PC-3 (cell line): ENCODE measurements around the gene ECHS1. TPM values are rescaled to one million over a fixed set of nuclear protein-coding genes. Genes with fewer than 3 reads are reported as not detected.

ENCODE experiments used
- ATAC-seq: fragments of 200-7000 bp; cut with Tn5 transposase; 2 replicates; pipeline ENCODE4 v1.9.1; 2020; ENCODE audit warnings: mild to moderate bottlenecking, moderate library complexity
- BruUV-seq: library from RNA; stranded (reverse); fragments of 400-500 nt; replicated peaks from 2 replicates; lab custom pipeline; 2021; lab: Mats Ljungman, UMichigan
- CTCF ChIA-PET: fragments of 300-600 bp; sonication (Branson Sonifier 250); formaldehyde crosslinking; loops from one replicate; lab custom pipeline; 2022; ENCODE audit warnings: antibody characterized with exemption; lab: Charles Lee
- POLR2A ChIA-PET: fragments of 300-600 bp; sonication (Branson Sonifier 250); formaldehyde crosslinking; loops from one replicate; lab custom pipeline; 2022; ENCODE audit warnings: antibody characterized with exemption; ENCODE audit not compliant: unreplicated experiment; lab: Charles Lee
- DNase-seq: peaks from one replicate; pipeline ENCODE4 v3.0.0-alpha.2; 2015
- H2AFZ ChIP-seq: fragments of 300-600 bp; sonication (generic); 2 replicates; pipeline ENCODE4 v1.6.0; 2016; ENCODE audit warnings: antibody characterized with exemption, low read length
- H3F3A ChIP-seq: fragments of 300-600 bp; sonication (generic); one replicate; pipeline ENCODE4 v1.6.0; 2017; ENCODE audit warnings: antibody characterized with exemption, low read length, control low read depth, mild to moderate bottlenecking; ENCODE audit not compliant: unreplicated experiment
- H3K27ac ChIP-seq: fragments of 300-600 bp; sonication (generic); 2 replicates; pipeline ENCODE4 v1.5.1; 2016; ENCODE audit warnings: mild to moderate bottlenecking, low read length
- H3K27me3 ChIP-seq: fragments of 300-600 bp; sonication (generic); 2 replicates; pipeline ENCODE4 v1.6.1; 2016; ENCODE audit warnings: low read length, mixed read lengths
- H3K36me3 ChIP-seq: fragments of 300-600 bp; sonication (generic); 2 replicates; pipeline ENCODE4 v1.6.1; 2016; ENCODE audit warnings: low read depth, mixed run types, low read length, mixed read lengths
- H3K4me1 ChIP-seq: fragments of 300-600 bp; sonication (generic); 2 replicates; pipeline ENCODE4 v1.5.1; 2016; ENCODE audit warnings: low read length; ENCODE audit not compliant: insufficient read depth
- H3K4me2 ChIP-seq: fragments of 300-600 bp; sonication (generic); 2 replicates; pipeline ENCODE4 v1.6.0; 2016; ENCODE audit warnings: low read length
- H3K4me3 ChIP-seq: fragments of 300-600 bp; sonication (generic); 2 replicates; pipeline ENCODE4 v1.5.1; 2016; ENCODE audit warnings: mild to moderate bottlenecking, low read length, mixed read lengths
- H3K79me2 ChIP-seq: fragments of 300-600 bp; sonication (generic); 2 replicates; pipeline ENCODE4 v1.6.1; 2017; ENCODE audit warnings: low read length, mixed read lengths
- H3K9ac ChIP-seq: fragments of 300-600 bp; sonication (generic); 2 replicates; pipeline ENCODE4 v1.6.0; 2016; ENCODE audit warnings: mild to moderate bottlenecking, low read length
- H3K9me2 ChIP-seq: fragments of 300-600 bp; sonication (generic); replicated peaks from 2 replicates; pipeline ENCODE4 v1.6.1; 2016; ENCODE audit warnings: mixed run types, low read length, mixed read lengths
- H3K9me3 ChIP-seq: fragments of 300-600 bp; sonication (generic); 2 replicates; pipeline ENCODE4 v1.6.1; 2016; ENCODE audit warnings: low read length, mixed read lengths
- H4K20me1 ChIP-seq: fragments of 300-600 bp; sonication (generic); 2 replicates; pipeline ENCODE4 v1.6.1; 2016; ENCODE audit warnings: low read length, mixed read lengths
- CTCF ChIP-seq: fragments of 300-600 bp; sonication (generic); conservative IDR thresholded peaks from 2 replicates; pipeline ENCODE4 v1.5.1; 2017; ENCODE audit warnings: antibody characterized with exemption, low read depth, mild to moderate bottlenecking, low read length
- EZH2 ChIP-seq: fragments of 300-600 bp; sonication (generic); IDR thresholded peaks from one replicate; pipeline ENCODE4 v1.6.1; 2017; ENCODE audit warnings: antibody characterized with exemption, mild to moderate bottlenecking, low read length; ENCODE audit not compliant: unreplicated experiment
- EZH2phosphoT487 ChIP-seq: fragments of 300-600 bp; sonication (generic); IDR thresholded peaks from 2 replicates; pipeline ENCODE4 v1.6.1; 2018; ENCODE audit warnings: mild to moderate bottlenecking, antibody characterized with exemption, low read length, borderline replicate concordance
- intact Hi-C: fragments of 100-400 bp; cut with micrococcal nuclease; formaldehyde crosslinking; loops from 2 replicates; pipeline ENCODE4 v1.9.0; 2023
- total RNA-seq: library from RNA; depleted of rRNA; stranded (reverse); fragments of >200 nt; gene quantifications from 2 replicates; pipeline ENCODE4 v1.2.3, GENCODE V29; 2014

Gene ECHS1
- total RNA-seq, 1 experiment from 2014 or later, result 120 TPM

DNA sequence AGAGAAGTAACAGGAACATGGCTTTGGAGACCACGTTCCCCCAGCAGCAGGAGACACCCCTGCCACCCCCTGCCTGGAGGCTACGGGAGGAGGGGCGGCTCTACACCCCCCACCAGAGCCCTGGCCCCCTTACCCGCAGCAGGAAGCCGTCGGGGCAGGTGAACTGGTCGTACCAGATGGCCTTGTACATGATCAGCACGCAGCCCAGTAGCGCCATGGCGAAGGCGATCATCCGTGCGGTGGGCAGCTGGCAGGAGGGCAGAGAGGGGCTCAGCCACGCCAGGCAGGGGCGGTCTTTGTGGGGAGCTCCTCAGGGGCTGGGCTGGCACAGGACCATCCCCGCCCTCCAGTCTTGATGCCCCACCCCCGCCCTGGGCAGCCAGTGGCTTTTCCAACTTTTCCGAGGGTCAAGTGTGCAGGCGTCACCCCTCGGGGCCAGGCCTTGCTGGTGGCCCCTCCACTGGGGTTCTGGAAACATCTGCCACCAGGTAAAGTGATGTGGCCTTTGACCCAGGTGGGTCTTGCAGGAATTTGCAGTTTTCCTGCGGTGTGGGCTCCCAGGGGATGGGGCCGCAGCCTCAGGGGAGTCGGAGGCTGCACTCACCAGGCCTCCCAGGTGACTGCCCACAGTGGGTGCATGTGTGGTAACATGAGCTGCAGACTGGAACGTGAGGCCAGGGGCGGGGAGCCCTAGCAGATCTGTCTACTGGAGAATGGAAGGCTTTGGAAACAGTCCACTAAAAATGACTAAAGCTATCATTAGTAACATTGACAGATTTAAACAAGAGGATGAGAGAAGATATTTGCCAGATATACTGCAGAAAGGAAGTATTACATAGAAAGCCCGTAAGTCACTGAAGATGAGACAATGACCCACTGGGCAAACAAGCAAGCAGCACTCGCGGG is 46.2 kb downstream of the ECHS1 start:
- peaks cover 4% of the 10 kb centered on the region for H3F3A ChIP-seq
- CTCF ChIA-PET, result interaction anchor here (1.3 kb wide), 1 partner anchor 13 kb away, joined by 4 read pairs; no protein-coding TSS in a partner anchor

DNA sequence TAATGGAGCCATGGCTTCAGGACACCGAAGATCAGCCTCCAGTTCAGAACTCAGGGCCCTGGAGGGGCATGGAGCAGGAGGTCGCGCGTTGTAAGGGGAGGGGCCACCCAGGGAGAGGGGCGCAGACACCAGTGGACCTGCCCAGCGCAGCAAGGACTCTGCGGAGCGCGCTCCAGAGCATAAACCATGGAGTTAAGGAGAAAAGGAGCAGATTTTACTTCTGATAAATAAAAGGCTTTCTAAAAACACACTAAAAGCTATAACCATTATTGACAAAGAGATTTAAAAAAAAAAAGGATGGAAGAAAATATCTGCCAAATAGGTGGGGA is 47.0 kb downstream of the ECHS1 start:
- Histone ChIP-seq H3F3A (peaks cover 4% of the 10 kb centered on the region), H3K9me2 (no peaks in the 10 kb centered on the region), H3K4me2 (no peak overlapping the region), H3K27me3 (peaks cover 11% of the 10 kb centered on the region; the same call in 1 of the 2 replicates), H3K27ac (no peak overlapping the region), H3K4me1 (peaks cover 15% of the 10 kb centered on the region), H3K9ac (no peak overlapping the region), H3K4me3 (no peak overlapping the region), H3K36me3 (no peaks in the 10 kb centered on the region), H3K9me3 (no peaks in the 10 kb centered on the region), H4K20me1 (no peaks in the 10 kb centered on the region), H3K79me2 (no peaks in the 10 kb centered on the region), H2AFZ (no peak overlapping the region)
- intact Hi-C loops, result loop anchor here (10.0 kb wide), 1 partner anchor 179 kb away; no protein-coding TSS in a partner anchor
- ATAC-seq, result no peak
- no peak for DNase-seq
- TF ChIP-seq EZH2phosphoT487 (no peak), EZH2 (no peak)
- no TSS peak for BruUV-seq
- ChIA-PET CTCF (no interaction called here), POLR2A (no interaction called here)

More for the DNA sequence above, 46.2 kb downstream of the ECHS1 start:
- BruUV-seq, result no TSS peak
- Histone ChIP-seq H3K4me2 (peak overlapping the region; percentile 56), H3K4me3 (no peak overlapping the region), H3K79me2 (no peaks in the 10 kb centered on the region), H2AFZ (no peak overlapping the region), H4K20me1 (no peaks in the 10 kb centered on the region), H3K9ac (no peak overlapping the region), H3K27me3 (peaks cover 11% of the 10 kb centered on the region; the same call in 1 of the 2 replicates), H3K9me2 (no peaks in the 10 kb centered on the region), H3K36me3 (no peaks in the 10 kb centered on the region), H3K4me1 (peaks cover 15% of the 10 kb centered on the region), H3K9me3 (no peaks in the 10 kb centered on the region), H3K27ac (no peak overlapping the region)
- ATAC-seq (peak; percentile 34), DNase-seq (peak; percentile 53)
- POLR2A ChIA-PET, result no interaction called here
- intact Hi-C loops, result loop anchor here (10.0 kb wide), 1 partner anchor 178 kb away; no protein-coding TSS in a partner anchor
- TF ChIP-seq EZH2 (no peak), EZH2phosphoT487 (no peak), CTCF (no peak)

DNA sequence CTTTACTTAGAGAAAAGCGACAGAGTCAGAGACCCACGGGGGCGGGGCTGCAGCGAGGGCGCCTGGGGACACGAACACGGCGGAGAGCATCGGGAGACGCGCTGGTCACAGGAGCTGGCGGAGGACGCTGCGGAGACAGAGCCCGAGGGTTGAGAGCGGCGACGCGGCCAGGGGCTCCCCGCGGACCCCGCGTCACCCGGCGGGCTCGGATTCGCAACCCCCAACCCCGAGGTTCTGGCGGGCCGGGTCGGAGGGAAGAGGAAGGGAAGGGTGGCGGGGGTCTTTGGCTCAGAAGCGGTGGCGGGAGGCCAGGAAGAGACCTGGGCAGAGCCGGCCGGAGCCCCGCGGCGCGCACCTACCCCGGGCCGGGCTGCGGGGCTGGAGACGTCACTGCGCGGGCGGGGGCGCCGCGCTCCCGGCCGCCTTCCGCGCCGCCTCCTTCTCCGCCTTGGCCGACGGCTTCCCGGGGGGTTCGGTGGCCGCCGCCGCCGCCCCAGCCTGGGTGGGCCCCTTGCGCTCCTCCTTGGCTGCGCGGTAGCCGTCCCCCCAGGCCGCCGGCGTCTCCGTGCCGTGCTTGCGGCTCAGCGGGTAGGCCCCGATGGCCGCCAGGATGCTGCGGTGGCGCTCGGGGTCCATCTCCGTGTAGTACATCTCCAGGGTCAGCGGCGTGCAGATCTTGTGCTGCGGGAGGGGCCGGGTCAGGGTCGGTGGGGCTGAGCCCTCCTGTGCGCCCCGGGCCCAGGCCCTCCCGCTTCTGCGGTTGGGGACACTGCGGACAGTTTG is 47.5 kb downstream of the ECHS1 start:
- no peaks in the 10 kb centered on the region for H4K20me1 ChIP-seq
- no peak overlapping the region for H2AFZ ChIP-seq
- intact Hi-C loops, result loop anchor here (10.0 kb wide), 1 partner anchor 179 kb away; no protein-coding TSS in a partner anchor
- CTCF ChIA-PET, result no interaction called here
- no peaks in the 10 kb centered on the region for H3K9me2 ChIP-seq
- ATAC-seq (no peak), DNase-seq (no peak)
- peaks cover 15% of the 10 kb centered on the region for H3K4me1 ChIP-seq
- no peak overlapping the region for H3K27ac ChIP-seq
- H3K79me2 ChIP-seq, result no peaks in the 10 kb centered on the region
- TF ChIP-seq EZH2, result peak; percentile 45
- no peak for TF ChIP-seq CTCF
- H3F3A ChIP-seq, result peaks cover 4% of the 10 kb centered on the region
- BruUV-seq, result no TSS peak
- no peak overlapping the region for H3K9ac ChIP-seq
- H3K9me3 ChIP-seq, result no peaks in the 10 kb centered on the region
- no peak overlapping the region for H3K4me3 ChIP-seq
- no peaks in the 10 kb centered on the region for H3K36me3 ChIP-seq
- peak overlapping the region; percentile 16; the same call in 1 of the 2 replicates for H3K4me2 ChIP-seq
- H3K27me3 ChIP-seq, result peaks cover 11% of the 10 kb centered on the region; the same call in 1 of the 2 replicates
- POLR2A ChIA-PET, result no interaction called here
